Progenitor cell of endocrine pancreas (in vitro differentiated cells): ENCODE data around the gene OBSCN. TPM values are rescaled to one million over a fixed set of nuclear protein-coding genes. Genes with fewer than 3 reads are reported as not detected.
A peak's percentile ranks its signal among the peaks of the same experiment; 100 is the strongest.

Source experiments
- DNase-seq: peaks from one replicate; pipeline ENCODE4 v3.0.0; 2021; ENCODE audit warnings: low spot score; ENCODE audit not compliant: unreplicated experiment
- H3K27ac Mint-ChIP-seq: 2 replicates; pipeline ENCODE4 v1.8.0; 2021; ENCODE audit warnings: mild to moderate bottlenecking, moderate library complexity, mixed read lengths
- H3K27me3 Mint-ChIP-seq: 2 replicates; pipeline ENCODE4 v1.8.0; 2021; ENCODE audit warnings: mixed read lengths
- H3K36me3 Mint-ChIP-seq: 2 replicates; pipeline ENCODE4 v1.8.0; 2022; ENCODE audit warnings: mixed read lengths; ENCODE audit not compliant: insufficient read depth
- H3K4me1 Mint-ChIP-seq: 2 replicates; pipeline ENCODE4 v1.8.0; 2021; ENCODE audit warnings: low read depth, mixed read lengths
- H3K4me3 Mint-ChIP-seq: 2 replicates; pipeline ENCODE4 v1.8.0; 2021; ENCODE audit warnings: low read depth, mild to moderate bottlenecking, moderate library complexity, mixed read lengths
- H3K9me3 Mint-ChIP-seq: 2 replicates; pipeline ENCODE4 v1.8.0; 2021; ENCODE audit warnings: low read depth, mixed read lengths
- CTCF ChIP-seq: fragments of 200-600 bp; sonication (generic); IDR thresholded peaks from one replicate; pipeline ENCODE4 v1.5.0; 2021; ENCODE audit warnings: antibody characterized with exemption, mild to moderate bottlenecking; ENCODE audit not compliant: unreplicated experiment
- total RNA-seq: library from RNA; stranded (reverse); gene quantifications from 2 replicates; pipeline ENCODE4 v1.2.1, GENCODE V29; 2021

Gene OBSCN
- total RNA-seq, 1 donor from 2014 or later = 57.5 TPM

- H3K4me1 Mint-ChIP-seq = peaks cover 9% of the 10 kb centered on the region
- H3K27me3 Mint-ChIP-seq = no peaks in the 10 kb centered on the region
- H3K9me3 Mint-ChIP-seq = no peaks in the 10 kb centered on the region
- peak overlapping the region; percentile 85 for H3K4me3 Mint-ChIP-seq
- TF ChIP-seq CTCF = no peak
- peak overlapping the region; percentile 99 for H3K27ac Mint-ChIP-seq
- H3K36me3 Mint-ChIP-seq = no peaks in the 10 kb centered on the region
- no peak for DNase-seq
These were observed 43.1 kb upstream of the OBSCN start for GRCh38 chr1:228164561-228165371.

- H3K4me1 Mint-ChIP-seq = peaks cover 9% of the 10 kb centered on the region
- TF ChIP-seq CTCF = peak; percentile 92
- H3K27ac Mint-ChIP-seq = peak within 1 kb of the TSS; percentile 99
- peak; percentile 99 for DNase-seq
- peak within 1 kb of the TSS; percentile 85 for H3K4me3 Mint-ChIP-seq
- no peaks in the 10 kb centered on the region for H3K36me3 Mint-ChIP-seq
- H3K27me3 Mint-ChIP-seq = no peaks in the 10 kb centered on the region
- H3K9me3 Mint-ChIP-seq = no peaks in the 10 kb centered on the region
These were observed 42.3 kb upstream of the OBSCN start, which contains the start of gene IBA57 for GRCh38 chr1:228165372-228166169. TSS of gene IBA57 (plus strand) at chr1:228165804. CDS start at chr1:228165817, 13 bp downstream.

DNA sequence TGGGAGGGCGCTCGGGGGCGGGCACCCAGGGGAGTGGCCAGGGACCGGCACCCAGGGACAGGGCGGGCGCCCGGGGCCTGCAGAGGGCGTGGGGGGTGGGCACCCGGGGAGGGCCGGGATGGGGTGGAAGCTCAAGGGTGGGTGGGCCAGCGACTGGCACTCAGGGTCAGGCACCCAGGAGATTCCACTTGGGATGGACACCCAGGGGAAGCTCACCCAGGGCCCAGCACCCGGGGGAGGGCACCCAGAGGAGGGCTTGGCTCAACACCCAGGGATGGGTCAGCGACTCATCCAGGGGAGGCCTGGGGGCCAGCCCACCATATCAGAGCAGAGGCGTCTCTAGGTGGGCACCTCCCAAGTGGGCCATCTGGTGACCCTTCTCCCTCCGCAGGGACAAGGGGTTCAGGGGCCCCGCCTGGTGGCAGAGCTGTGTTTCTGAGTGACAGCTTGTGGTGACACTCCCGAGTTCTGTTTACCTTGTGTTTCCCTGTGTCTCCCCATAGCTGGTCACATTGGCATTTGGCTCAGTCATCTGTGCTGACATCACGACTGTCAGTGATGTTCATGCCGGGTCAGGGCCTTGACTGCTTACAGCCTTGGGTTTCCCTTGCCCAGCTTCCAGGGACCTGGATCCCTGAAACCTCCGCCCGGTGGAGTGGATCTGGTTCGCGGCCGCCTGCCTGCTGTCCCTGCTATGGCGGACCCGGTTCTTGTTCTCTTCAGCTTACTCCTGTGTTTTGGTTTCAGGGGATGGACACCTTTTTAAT is 41.5 kb upstream of the OBSCN start:
- Mint-ChIP-seq H3K4me3 (peak overlapping the region; percentile 73), H3K4me1 (peaks cover 9% of the 10 kb centered on the region), H3K9me3 (no peaks in the 10 kb centered on the region)

GRCh38 chr1:228168563-228169270 is 39.1 kb upstream of the OBSCN start:
- peaks cover 8% of the 10 kb centered on the region for H3K4me1 Mint-ChIP-seq
- no peaks in the 10 kb centered on the region for H3K36me3 Mint-ChIP-seq
- no peaks in the 10 kb centered on the region for H3K27me3 Mint-ChIP-seq
- no peaks in the 10 kb centered on the region for H3K9me3 Mint-ChIP-seq
- DNase-seq = no peak
- H3K27ac Mint-ChIP-seq = no peak overlapping the region
- no peak overlapping the region for H3K4me3 Mint-ChIP-seq
- no peak for TF ChIP-seq CTCF

More for the DNA sequence above, 41.5 kb upstream of the OBSCN start:
- no peaks in the 10 kb centered on the region for H3K36me3 Mint-ChIP-seq
- H3K27ac Mint-ChIP-seq = peak overlapping the region; percentile 91
- TF ChIP-seq CTCF = peak; percentile 28
- no peak for DNase-seq
- no peaks in the 10 kb centered on the region for H3K27me3 Mint-ChIP-seq
